ENCODE data around the gene HIPK1.

- TF ChIP-seq, protein P1, sequence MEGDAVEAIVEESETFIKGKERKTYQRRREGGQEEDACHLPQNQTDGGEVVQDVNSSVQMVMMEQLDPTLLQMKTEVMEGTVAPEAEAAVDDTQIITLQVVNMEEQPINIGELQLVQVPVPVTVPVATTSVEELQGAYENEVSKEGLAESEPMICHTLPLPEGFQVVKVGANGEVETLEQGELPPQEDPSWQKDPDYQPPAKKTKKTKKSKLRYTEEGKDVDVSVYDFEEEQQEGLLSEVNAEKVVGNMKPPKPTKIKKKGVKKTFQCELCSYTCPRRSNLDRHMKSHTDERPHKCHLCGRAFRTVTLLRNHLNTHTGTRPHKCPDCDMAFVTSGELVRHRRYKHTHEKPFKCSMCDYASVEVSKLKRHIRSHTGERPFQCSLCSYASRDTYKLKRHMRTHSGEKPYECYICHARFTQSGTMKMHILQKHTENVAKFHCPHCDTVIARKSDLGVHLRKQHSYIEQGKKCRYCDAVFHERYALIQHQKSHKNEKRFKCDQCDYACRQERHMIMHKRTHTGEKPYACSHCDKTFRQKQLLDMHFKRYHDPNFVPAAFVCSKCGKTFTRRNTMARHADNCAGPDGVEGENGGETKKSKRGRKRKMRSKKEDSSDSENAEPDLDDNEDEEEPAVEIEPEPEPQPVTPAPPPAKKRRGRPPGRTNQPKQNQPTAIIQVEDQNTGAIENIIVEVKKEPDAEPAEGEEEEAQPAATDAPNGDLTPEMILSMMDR (conservative IDR thresholded peaks at IDR 0.05; ENCODE audit: low read length) = no peak
- TF ChIP-seq EZH2phosphoT487 (IDR thresholded peaks at IDR 0.05; ENCODE audit: borderline replicate concordance, low read depth, low read length) = no peak
Observed at GRCh38 chr1:113937146-113937545, 8.0 kb downstream of the HIPK1 start.

Data from OCI-LY7 (cell line).